ENCODE measurements around the gene TMEM50B. TPM values are rescaled to one million over a fixed set of nuclear protein-coding genes. Genes with fewer than 3 reads are reported as not detected.

The TMEM50B gene
- total RNA-seq = 24.9 TPM

GRCh38 chr21:33479679-33480480 is at the start of gene TMEM50B:
Gene TMEM50B (minus strand): TSS chr21:33479974. CDS start chr21:33468885, 11,089 bp downstream.
- intact Hi-C loops (cut with DNase I) = loop anchor here (1.0 kb wide), 2 partner anchors 11 to 62 kb away; partner anchors contain the start of genes DNAJC28 and GART
- TF ChIP-seq CTCF (IDR thresholded peaks at IDR 0.05) = peak; percentile 40 to 54 (median 47)

GRCh38 chr21:33522953-33523349 is 43.2 kb upstream of the TMEM50B start:
- no peak for TF ChIP-seq CTCF (IDR thresholded peaks at IDR 0.05)
- intact Hi-C loops (cut with DNase I) = no loop called here
- Histone ChIP-seq H3K27me3 (no peaks in the 10 kb centered on the region), H3K36me3 (peaks cover 38 to 51% of the 10 kb centered on the region in 2 donors), H3K27ac (no peak overlapping the region), H3K4me3 (no peak overlapping the region), H3K4me1 (no peaks in the 10 kb centered on the region), H3K9me3 (no peaks in the 10 kb centered on the region)
- DNase-seq (ENCODE audit: low spot score in 2 of 2) = no peak

More at GRCh38 chr21:33479679-33480480, at the start of gene TMEM50B:
- Histone ChIP-seq H3K4me3 (peak within 1 kb of the TSS; percentile 80 to 81), H3K27me3 (no peaks in the 10 kb centered on the region), H3K9me3 (no peaks in the 10 kb centered on the region), H3K4me1 (peaks cover 5 to 15% of the 10 kb centered on the region in 2 donors), H3K27ac (peak within 1 kb of the TSS; percentile 94 to 95), H3K36me3 (no peaks in the 10 kb centered on the region)
- peak; percentile 83 to 96 for DNase-seq (ENCODE audit: low spot score in 2 of 2)

- Histone ChIP-seq H3K27me3 (no peaks in the 10 kb centered on the region), H3K4me1 (no peaks in the 10 kb centered on the region), H3K4me3 (no peak overlapping the region), H3K36me3 (peaks cover 34 to 51% of the 10 kb centered on the region in 2 donors), H3K27ac (no peak overlapping the region), H3K9me3 (no peaks in the 10 kb centered on the region)
- intact Hi-C loops (cut with DNase I) = no loop called here
- no peak for TF ChIP-seq CTCF (IDR thresholded peaks at IDR 0.05)
- DNase-seq (ENCODE audit: low spot score in 2 of 2) = no peak
Observed at GRCh38 chr21:33522297-33522952, 42.7 kb upstream of the TMEM50B start.

GRCh38 chr21:33518899-33519298 is 39.1 kb upstream of the TMEM50B start:
- H3K36me3 ChIP-seq = peaks cover 46 to 66% of the 10 kb centered on the region in 2 donors
- no peak for TF ChIP-seq CTCF (IDR thresholded peaks at IDR 0.05)
- no peaks in the 10 kb centered on the region for H3K27me3 ChIP-seq
- no peak for DNase-seq (ENCODE audit: low spot score in 2 of 2)
- H3K9me3 ChIP-seq = no peaks in the 10 kb centered on the region
- intact Hi-C loops (cut with DNase I) = no loop called here
- no peak overlapping the region for H3K4me3 ChIP-seq
- H3K27ac ChIP-seq = no peak overlapping the region
- no peaks in the 10 kb centered on the region for H3K4me1 ChIP-seq

- Histone ChIP-seq H3K36me3 (peaks cover 53 to 82% of the 10 kb centered on the region in 2 donors), H3K4me1 (no peaks in the 10 kb centered on the region), H3K9me3 (no peaks in the 10 kb centered on the region), H3K27me3 (no peaks in the 10 kb centered on the region), H3K27ac (no peak overlapping the region), H3K4me3 (no peak overlapping the region)
- DNase-seq (ENCODE audit: low spot score in 2 of 2) = no peak
- intact Hi-C loops (cut with DNase I) = no loop called here
- no peak for TF ChIP-seq CTCF (IDR thresholded peaks at IDR 0.05)
Observed at GRCh38 chr21:33514229-33514628, 34.5 kb upstream of the TMEM50B start.
